Keratinocyte (primary cell): ENCODE measurements around the gene ELOVL5.

Experiments used
- CTCF ChIP-seq, 3 experiments: IDR thresholded peaks in 1 of 3; conservative IDR thresholded peaks in 1 of 3; optimal IDR thresholded peaks in 1 of 3; 2 replicates in 2 of 3; 3 replicates in 1 of 3; pipeline versions ENCODE3 to v1.5.1; 2011; ENCODE audit warnings: low read length in 3 of 3, mild to moderate bottlenecking in 3 of 3, moderate library complexity in 2 of 3, control low read depth in 1 of 3, inconsistent platforms in 1 of 3; ENCODE audit not compliant: insufficient read depth in 2 of 3; ENCODE audit errors: extremely low read depth in 1 of 3
- EZH2 ChIP-seq: IDR thresholded peaks from one replicate; pipeline ENCODE4 v1.6.1; 2012; ENCODE audit warnings: inconsistent platforms, mild to moderate bottlenecking, low read length, moderate library complexity

DNA sequence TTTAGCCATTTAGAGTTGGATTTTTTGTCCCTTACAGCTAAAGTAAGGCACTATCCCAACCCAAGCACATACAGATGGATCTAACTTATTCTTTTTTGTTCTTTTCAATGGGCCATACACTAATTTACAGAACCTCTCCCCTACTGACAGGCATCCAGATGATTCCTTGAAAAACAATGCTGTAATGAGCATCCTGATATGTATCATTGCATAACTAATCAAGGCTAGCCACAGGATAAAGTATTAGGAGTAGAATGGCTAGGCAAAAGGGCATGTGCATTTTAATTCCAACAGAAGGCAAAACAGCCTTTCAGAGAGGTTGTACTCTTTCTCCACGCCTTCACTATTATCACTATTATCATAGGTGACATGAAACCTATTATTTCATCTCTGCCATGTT, 54.1 kb downstream of the ELOVL5 start:
- TF ChIP-seq CTCF (optimal IDR thresholded peaks at IDR 0.05 in 1 of 3, IDR thresholded peaks at IDR 0.05 in 1 of 3, conservative IDR thresholded peaks at IDR 0.05 in 1 of 3; ENCODE audit: extremely low read depth in 1 of 3, insufficient read depth in 2 of 3, low read length in 3 of 3) (no peak), EZH2 (no peak)
